Natural killer cell treated with Interleukin-12 subunit alpha and Interleukin-12 subunit beta and Interleukin-15 and Interleukin-18, amount 100 ng/mL, for 72 hours (primary cell): Measurements from ENCODE around the gene RALGAPB. TPM values are rescaled to one million over a fixed set of nuclear protein-coding genes. Genes with fewer than 3 reads are reported as not detected.

ENCODE experiments used
- ATAC-seq, 2 donors: fragments of 150-1000 bp; cut with Tn5 transposase in 1 of 2; sonication (Bioruptor Pico), chemical (Tn5 transposase) in 1 of 2; 2 replicates each; pipeline ENCODE4 v1.10.0; 2021
- DNase-seq: peaks from one replicate; pipeline ENCODE4 v3.0.0; 2022; ENCODE audit warnings: low spot score
- H3K27ac Mint-ChIP-seq, 2 donors: 1 replicate in 1 of 2; 2 replicates in 1 of 2; pipeline ENCODE4 v1.8.0; 2022; ENCODE audit warnings: mixed read lengths in 2 of 2, mild to moderate bottlenecking in 1 of 2, moderate library complexity in 1 of 2
- H3K27me3 Mint-ChIP-seq, 2 donors: 1 replicate in 1 of 2; 2 replicates in 1 of 2; pipeline ENCODE4 v1.8.0; 2022; ENCODE audit warnings: mixed read lengths in 2 of 2
- H3K36me3 Mint-ChIP-seq: one replicate; pipeline ENCODE4 v1.8.0; 2022; ENCODE audit warnings: mixed read lengths
- H3K4me1 Mint-ChIP-seq, 2 donors: 1 replicate in 1 of 2; 2 replicates in 1 of 2; pipeline ENCODE4 v1.8.0; 2022; ENCODE audit warnings: low read depth in 2 of 2, mixed read lengths in 2 of 2, mild to moderate bottlenecking in 1 of 2
- H3K4me3 Mint-ChIP-seq: one replicate; pipeline ENCODE4 v1.8.0; 2022; ENCODE audit warnings: mixed read lengths
- H3K9me3 Mint-ChIP-seq: 2 replicates; pipeline ENCODE4 v1.8.0; 2022; ENCODE audit warnings: mixed read lengths
- total RNA-seq, 2 donors: library from RNA; stranded (reverse); gene quantifications; one replicate each; pipeline ENCODE4 v1.2.3, GENCODE V29; 2022

The RALGAPB gene
- total RNA-seq, 2 donors from 2014 or later, result 37.7 to 41.4 TPM

DNA sequence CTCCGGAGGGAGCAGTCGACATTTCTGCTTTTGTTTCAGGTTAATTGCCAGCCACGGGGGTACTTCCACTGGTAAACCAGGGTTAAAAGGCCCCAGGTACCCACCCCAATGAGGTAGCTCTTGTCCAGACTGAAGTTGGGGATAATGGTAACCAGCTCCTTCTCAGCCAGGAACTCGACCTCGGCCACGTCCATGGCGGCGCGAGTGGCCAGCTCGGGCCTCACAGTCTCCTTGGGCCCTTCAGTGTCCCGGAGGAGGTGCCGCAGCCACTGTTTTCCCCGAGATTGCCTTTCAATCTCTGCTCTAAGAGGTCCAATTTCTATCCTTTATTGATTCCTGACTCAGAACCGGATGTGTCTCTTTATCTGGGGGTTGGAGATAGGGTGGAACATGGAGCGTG, 142.6 kb downstream of the RALGAPB start:
- no peak for ATAC-seq
- peak; percentile 15 for DNase-seq
- no peaks in the 10 kb centered on the region for H3K36me3 Mint-ChIP-seq
- H3K9me3 Mint-ChIP-seq, result no peaks in the 10 kb centered on the region
- H3K4me1 Mint-ChIP-seq, result no peaks in the 10 kb centered on the region
- H3K27me3 Mint-ChIP-seq, result peaks cover 15 to 18% of the 10 kb centered on the region in 2 donors
- H3K27ac Mint-ChIP-seq, result no peak overlapping the region
- no peak overlapping the region for H3K4me3 Mint-ChIP-seq

DNA sequence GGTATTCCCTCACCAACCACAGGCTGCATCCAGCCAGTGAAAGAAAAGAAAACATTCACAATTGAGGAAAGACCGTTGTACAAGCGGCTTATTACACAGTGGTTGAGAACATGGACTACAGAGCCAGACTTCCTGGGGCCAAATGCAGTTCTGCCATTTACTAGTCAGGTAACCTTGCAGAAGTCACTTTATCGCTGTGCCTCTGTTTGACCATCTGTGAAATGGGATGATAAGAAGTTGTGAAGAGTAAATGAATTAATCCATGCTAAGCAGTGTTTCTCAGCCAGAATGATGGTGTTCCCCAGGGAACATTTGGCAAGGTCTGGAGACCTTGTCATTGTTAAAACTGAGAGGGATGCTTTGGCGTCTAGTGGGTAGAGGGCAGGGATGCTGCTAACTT, 143.8 kb downstream of the RALGAPB start:
- H3K27me3 Mint-ChIP-seq, result peaks cover 14 to 30% of the 10 kb centered on the region in 2 donors
- H3K9me3 Mint-ChIP-seq, result no peaks in the 10 kb centered on the region
- H3K4me3 Mint-ChIP-seq, result no peak overlapping the region
- DNase-seq (no peak), ATAC-seq (no peak)
- H3K27ac Mint-ChIP-seq, result no peak overlapping the region
- no peaks in the 10 kb centered on the region for H3K36me3 Mint-ChIP-seq
- H3K4me1 Mint-ChIP-seq, result no peaks in the 10 kb centered on the region

GRCh38 chr20:38617011-38617829, 144.6 kb downstream of the RALGAPB start:
- H3K27me3 Mint-ChIP-seq, result peaks cover 15 to 32% of the 10 kb centered on the region in 2 donors
- no peak overlapping the region for H3K27ac Mint-ChIP-seq
- H3K9me3 Mint-ChIP-seq, result no peaks in the 10 kb centered on the region
- no peaks in the 10 kb centered on the region for H3K4me1 Mint-ChIP-seq
- no peaks in the 10 kb centered on the region for H3K36me3 Mint-ChIP-seq
- ATAC-seq, result no peak
- peak; percentile 32 for DNase-seq
- H3K4me3 Mint-ChIP-seq, result no peak overlapping the region

DNA sequence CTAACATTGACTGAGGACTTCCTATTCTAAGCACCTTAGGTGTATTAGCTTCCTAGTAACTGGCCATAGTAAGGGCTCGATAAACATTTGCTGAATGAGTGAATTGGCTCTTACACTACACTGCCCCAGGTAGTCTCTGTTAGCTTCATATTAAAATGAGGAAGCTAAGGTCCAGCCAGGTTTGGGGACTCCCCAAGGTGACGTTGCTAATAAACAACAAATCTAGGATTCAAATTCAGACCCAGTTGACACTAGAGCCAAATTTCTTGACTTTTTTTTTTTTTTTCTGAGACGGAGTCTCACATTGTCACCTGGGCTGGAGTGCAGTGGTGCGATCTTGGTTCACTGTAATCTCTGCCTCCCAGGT, 145.2 kb downstream of the RALGAPB start:
- Mint-ChIP-seq H3K36me3 (no peaks in the 10 kb centered on the region), H3K9me3 (no peaks in the 10 kb centered on the region), H3K4me3 (no peak overlapping the region), H3K27me3 (peaks cover 15 to 32% of the 10 kb centered on the region in 2 donors), H3K27ac (no peak overlapping the region), H3K4me1 (no peaks in the 10 kb centered on the region)
- DNase-seq, result no peak
- ATAC-seq, result no peak

GRCh38 chr20:38620441-38620840, 147.8 kb downstream of the RALGAPB start:
- no peak overlapping the region for H3K4me3 Mint-ChIP-seq
- DNase-seq (peak; percentile 10), ATAC-seq (no peak)
- H3K36me3 Mint-ChIP-seq, result no peaks in the 10 kb centered on the region
- H3K9me3 Mint-ChIP-seq, result no peaks in the 10 kb centered on the region
- H3K27ac Mint-ChIP-seq, result no peak overlapping the region
- peaks cover 15 to 32% of the 10 kb centered on the region in 2 donors for H3K27me3 Mint-ChIP-seq
- no peaks in the 10 kb centered on the region for H3K4me1 Mint-ChIP-seq

- Mint-ChIP-seq H3K4me3 (no peak overlapping the region), H3K36me3 (no peaks in the 10 kb centered on the region), H3K4me1 (no peaks in the 10 kb centered on the region), H3K27ac (no peak overlapping the region), H3K27me3 (peaks cover 12 to 32% of the 10 kb centered on the region in 2 donors), H3K9me3 (no peaks in the 10 kb centered on the region)
- DNase-seq, result no peak
- ATAC-seq, result no peak
Measured at GRCh38 chr20:38623061-38623460, 150.4 kb downstream of the RALGAPB start.

DNA sequence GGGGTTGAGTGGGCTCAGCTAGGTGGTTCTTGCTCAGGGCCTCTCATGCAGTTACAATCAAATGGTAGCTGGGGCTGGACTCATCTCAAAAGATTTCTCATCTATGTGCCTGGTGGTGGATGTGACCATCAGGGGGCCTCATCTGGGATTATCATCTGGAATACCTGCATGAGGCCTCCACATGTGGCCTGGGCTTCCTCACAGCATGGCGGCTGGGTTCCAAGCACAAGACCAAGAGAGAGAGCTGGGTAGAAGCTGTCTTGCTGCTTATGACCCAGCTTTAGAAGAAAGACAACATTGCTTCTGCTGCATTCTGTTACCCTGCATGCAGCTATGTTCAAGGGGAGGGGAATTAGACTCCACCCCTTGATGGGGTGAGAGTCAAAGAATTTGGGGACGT, 151.4 kb downstream of the RALGAPB start:
- H3K36me3 Mint-ChIP-seq, result no peaks in the 10 kb centered on the region
- no peak overlapping the region for H3K27ac Mint-ChIP-seq
- no peaks in the 10 kb centered on the region for H3K4me1 Mint-ChIP-seq
- ATAC-seq, result no peak
- no peak overlapping the region for H3K4me3 Mint-ChIP-seq
- no peak for DNase-seq
- H3K9me3 Mint-ChIP-seq, result no peaks in the 10 kb centered on the region
- H3K27me3 Mint-ChIP-seq, result peaks cover 8 to 25% of the 10 kb centered on the region in 2 donors

- Mint-ChIP-seq H3K27ac (no peak overlapping the region), H3K4me1 (no peaks in the 10 kb centered on the region)
Measured at GRCh38 chr20:38625896-38626295, 153.3 kb downstream of the RALGAPB start.

DNA sequence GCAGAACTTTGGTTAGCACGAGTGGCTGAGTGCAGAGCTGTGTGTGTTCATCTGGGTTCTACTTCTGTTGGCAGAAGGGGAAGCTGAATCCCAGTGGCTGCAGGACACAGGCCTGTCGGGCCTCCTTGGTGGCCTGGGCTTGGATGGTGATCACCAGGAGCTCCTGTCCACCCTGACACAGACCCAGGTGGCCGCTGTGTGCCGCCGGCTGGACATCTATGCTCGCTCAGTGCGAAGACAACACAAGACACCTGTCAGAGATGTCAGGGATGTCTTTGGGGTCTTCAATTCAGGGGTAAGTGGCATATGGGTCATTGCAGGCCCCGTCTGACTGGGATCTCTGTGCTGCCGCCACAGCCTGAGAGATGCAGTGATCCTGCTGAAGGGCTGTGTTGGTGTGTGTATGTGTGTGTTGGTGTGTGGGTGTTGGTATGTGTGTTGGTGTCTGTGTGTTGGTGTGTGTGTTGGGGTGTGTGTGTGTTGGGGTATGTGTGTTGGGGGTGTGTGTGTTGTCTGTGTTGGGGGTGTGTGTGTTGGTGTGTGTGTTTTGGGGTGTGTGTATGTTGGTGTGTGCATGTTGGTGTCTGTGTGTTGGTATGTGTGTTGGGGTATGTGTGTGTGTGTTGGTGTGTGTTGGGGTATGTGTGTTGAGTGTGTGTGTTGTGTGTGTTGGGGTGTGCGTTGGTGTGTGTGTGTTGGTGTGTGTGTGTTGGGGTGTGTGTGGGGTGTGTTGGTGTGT, 154.4 kb downstream of the RALGAPB start:
- Mint-ChIP-seq H3K27ac (no peak overlapping the region), H3K36me3 (no peaks in the 10 kb centered on the region), H3K27me3 (peaks cover 3 to 8% of the 10 kb centered on the region in 2 donors), H3K9me3 (no peaks in the 10 kb centered on the region), H3K4me3 (no peak overlapping the region), H3K4me1 (no peaks in the 10 kb centered on the region)
- DNase-seq, result peak; percentile 45
- peak in 1 of 2 donors; percentile 34 for ATAC-seq

More at GRCh38 chr20:38625896-38626295, 153.3 kb downstream of the RALGAPB start:
- Mint-ChIP-seq H3K4me3 (no peak overlapping the region), H3K9me3 (no peaks in the 10 kb centered on the region), H3K27me3 (peaks cover 5 to 15% of the 10 kb centered on the region in 2 donors), H3K36me3 (no peaks in the 10 kb centered on the region)
- DNase-seq (no peak), ATAC-seq (no peak)

Other genes with a start within 250 kb of the RALGAPB start
- gene KIAA1755, start 212.1 kb upstream of the RALGAPB start, total RNA-seq, result not detected
- not detected for gene BPI, start 168.7 kb upstream of the RALGAPB start, total RNA-seq
- not detected for gene LBP, start 126.4 kb upstream of the RALGAPB start, total RNA-seq
- 100 to 1,000 TPM in 1 of 2 donors, 10 to 100 TPM in 1; 71.4 to 182 TPM for gene SNHG17, start 37.5 kb upstream of the RALGAPB start, total RNA-seq
- under 1 TPM in 1 of 2 donors, not detected in 1; 0.89 TPM for gene ADIG, start 108.4 kb downstream of the RALGAPB start, total RNA-seq
- gene ARHGAP40, start 129.0 kb downstream of the RALGAPB start, total RNA-seq, result not detected